GM18951 (cell line): ENCODE results near the gene AQP12A.

ENCODE experiments used
- POLR2A ChIP-seq: IDR thresholded peaks from 4 replicates; pipeline ENCODE4 v1.6.1; 2011; ENCODE audit warnings: mild to moderate bottlenecking; ENCODE audit not compliant: insufficient read length, insufficient read depth; ENCODE audit errors: extremely low read depth
- in situ Hi-C: fragments of 300-500 bp; cut with MboI; formaldehyde crosslinking; loops from one replicate; pipeline ENCODE4 v1.12.0; 2022; ENCODE audit warnings: low sequenced_read_pairs, mixed read lengths, inconsistent platforms; ENCODE audit not compliant: unreplicated experiment

AQP12A gene

DNA sequence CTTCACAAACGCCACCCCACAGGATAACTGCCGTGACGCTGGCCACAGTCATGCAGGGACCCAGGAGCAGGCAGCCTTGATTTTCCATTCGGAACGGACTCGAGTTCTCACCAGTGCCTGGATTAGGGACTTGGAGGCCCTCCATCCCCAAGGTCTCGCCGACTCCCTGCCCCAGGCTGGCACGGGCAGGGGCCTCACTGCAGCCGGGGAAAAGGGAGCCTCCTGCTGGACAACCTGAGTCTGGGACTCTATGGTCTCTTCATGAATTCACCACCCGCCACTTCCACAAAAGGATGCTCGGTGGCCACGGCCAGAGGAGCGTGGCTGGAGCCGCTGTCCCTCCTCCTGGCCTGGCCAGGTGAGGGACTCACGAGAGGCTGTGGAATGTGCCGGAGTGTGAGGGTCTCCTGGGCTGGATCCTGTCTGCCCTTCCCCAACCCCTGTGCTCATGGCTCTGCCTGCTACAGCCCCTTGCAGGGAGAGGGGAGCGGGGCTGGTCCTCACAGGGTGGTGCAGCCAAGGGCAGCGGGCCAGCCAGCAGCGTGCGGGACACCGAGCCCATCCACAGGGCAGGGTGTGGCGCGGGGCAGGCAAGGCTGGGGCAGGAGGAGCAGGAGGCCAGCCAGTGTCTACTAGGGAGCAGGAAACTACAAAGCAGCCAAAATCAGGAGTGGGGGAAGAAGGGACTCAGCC, 42.3 kb downstream of the AQP12A start:
- in situ Hi-C loops: no loop called here
- no peak for TF ChIP-seq POLR2A

DNA sequence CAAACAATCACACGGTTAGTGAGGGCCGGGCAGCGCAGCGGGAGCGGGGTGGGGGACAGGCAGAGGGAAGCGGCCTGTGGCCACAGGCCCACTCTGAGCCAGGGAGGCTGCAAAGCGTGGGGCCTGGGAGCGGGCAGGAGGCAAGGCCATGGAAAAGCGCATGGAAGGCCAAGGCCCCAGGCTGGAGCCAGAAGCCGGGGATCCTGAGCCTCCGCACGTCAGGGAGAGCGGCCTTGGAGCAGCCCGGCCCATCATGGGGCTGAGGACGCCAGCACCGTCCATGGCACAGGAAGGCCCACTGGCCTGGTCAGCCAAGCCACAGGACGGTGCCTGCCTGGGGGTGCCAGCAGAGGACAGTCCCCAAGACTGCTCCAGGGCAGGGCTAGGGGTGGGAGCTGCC, 43.1 kb downstream of the AQP12A start:
- in situ Hi-C loops: no loop called here
- TF ChIP-seq POLR2A: no peak

GRCh38 chr2:240735476-240735875, 43.8 kb downstream of the AQP12A start:
- in situ Hi-C loops: no loop called here
- no peak for TF ChIP-seq POLR2A

DNA sequence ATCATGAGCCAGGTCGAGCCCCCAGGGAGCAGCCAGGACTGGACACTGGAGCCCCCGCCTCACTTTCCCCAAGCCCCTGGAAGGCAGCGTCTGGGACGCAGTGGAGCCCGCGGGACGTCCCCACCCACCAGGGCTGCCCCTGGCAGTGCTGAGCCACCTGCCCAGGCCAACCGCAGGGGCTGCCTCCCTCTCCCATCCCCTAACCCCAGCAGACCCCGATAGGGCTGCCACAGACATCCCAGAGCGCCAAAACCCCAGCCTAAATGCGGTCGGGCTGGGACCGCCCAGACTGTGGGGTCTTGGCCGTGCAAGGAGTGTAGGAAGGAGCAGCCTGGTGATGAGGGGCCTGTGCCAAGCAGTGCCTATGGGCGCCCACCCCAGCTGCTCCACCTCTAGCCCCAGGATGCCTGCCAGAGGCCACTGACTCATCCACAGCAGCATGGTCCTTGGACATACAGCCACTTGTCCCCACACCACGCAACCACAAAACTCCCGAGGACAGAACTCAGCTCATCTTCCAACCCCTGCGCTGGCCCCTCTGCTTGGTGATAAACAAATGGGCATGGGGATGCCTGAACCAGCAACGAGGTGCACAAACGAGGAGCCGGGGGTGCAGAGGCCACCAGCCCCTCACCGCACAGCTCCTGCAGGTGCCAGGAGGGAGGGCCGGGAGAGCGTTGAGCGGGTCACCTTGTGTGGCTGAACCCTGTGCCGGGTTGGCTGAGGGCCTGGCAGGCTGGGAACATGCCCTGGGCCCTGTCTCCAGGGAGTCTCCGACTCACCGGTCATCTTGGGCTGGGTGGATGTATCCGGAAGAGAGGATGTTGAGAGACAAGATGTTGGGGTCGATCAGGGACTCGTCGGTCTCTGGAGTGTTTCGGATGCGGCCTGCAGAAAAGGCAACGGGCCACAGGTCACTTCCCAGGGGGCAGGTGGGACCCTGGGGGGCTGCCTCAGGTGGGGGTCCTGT, 44.9 kb downstream of the AQP12A start:
- in situ Hi-C loops: no loop called here
- no peak for TF ChIP-seq POLR2A

DNA sequence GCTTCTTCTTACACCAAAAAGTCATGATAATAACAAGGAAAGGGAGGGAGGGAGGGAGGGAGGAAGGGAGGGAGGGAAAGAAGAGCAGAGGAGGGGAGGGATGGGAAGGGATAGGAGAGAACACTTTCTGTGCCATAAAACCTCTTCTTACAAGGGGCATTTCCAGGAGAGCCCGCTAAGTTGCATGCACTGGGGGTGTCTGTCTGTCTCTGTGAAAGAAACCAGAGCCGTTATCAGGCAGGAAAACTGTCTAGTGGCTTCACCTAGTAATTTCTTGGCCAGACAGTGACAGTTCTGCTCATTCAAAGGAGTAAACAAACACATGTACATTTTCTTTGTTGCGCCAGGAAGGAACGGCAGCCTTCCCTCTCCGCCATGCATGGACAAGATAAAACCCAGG, 45.8 kb downstream of the AQP12A start:
- TF ChIP-seq POLR2A: no peak

GRCh38 chr2:240737958-240738357, 46.3 kb downstream of the AQP12A start:
- in situ Hi-C loops: no loop called here

More for the DNA sequence above, 45.8 kb downstream of the AQP12A start:
- in situ Hi-C loops: no loop called here

GRCh38 chr2:240739797-240740196, 48.1 kb downstream of the AQP12A start:
- in situ Hi-C loops: no loop called here
- TF ChIP-seq POLR2A: no peak

More at GRCh38 chr2:240737958-240738357, 46.3 kb downstream of the AQP12A start:
- TF ChIP-seq POLR2A: no peak

- no peak for TF ChIP-seq POLR2A
- in situ Hi-C loops: no loop called here
Observed at GRCh38 chr2:240741091-240741490, 49.4 kb downstream of the AQP12A start.

DNA sequence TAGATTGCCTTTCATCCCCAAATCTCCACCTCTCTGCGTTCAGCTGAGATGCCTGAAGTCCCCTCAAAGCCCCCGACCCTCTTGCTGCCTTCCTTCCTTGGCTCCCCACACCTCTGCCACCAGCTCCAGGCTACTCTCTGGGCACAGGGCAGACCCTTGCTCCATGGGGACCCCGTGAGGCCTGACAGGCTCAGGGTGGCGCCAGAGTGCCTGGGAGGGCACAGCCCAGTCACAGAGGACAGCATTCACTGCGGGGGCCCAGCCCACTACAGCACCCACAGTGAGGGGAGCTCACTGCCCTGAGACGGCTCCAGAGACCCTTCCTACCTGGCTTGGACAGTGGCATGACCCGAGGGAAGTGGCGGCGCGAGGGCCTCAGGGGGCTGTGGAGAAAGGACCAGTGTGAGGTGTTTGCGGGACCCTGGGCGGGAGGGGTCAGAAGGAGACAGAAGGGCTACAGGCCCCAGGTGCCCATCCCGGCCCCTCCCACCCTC, 51.0 kb downstream of the AQP12A start:
- in situ Hi-C loops: no loop called here
- no peak for TF ChIP-seq POLR2A

DNA sequence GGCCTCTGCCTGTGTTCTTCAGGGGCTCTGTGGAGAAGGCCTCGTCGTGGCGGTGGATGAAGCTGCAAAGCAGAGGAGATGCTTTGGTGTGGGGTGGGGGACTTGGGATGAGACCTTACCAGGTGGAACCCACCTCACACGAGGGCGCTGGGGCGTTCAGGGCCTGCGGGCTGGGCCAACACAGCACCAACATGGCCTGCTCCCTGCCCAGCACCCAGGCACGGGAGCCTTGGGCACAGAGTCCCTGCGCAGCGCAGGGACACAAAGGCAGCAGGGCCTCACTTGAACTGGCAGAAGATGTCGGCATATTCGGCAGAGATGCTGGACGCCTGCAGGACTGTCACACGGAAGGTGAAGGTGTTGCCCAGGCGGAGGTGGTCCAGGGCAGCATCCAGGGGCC, 53.8 kb downstream of the AQP12A start:
- in situ Hi-C loops: no loop called here
- no peak for TF ChIP-seq POLR2A

DNA sequence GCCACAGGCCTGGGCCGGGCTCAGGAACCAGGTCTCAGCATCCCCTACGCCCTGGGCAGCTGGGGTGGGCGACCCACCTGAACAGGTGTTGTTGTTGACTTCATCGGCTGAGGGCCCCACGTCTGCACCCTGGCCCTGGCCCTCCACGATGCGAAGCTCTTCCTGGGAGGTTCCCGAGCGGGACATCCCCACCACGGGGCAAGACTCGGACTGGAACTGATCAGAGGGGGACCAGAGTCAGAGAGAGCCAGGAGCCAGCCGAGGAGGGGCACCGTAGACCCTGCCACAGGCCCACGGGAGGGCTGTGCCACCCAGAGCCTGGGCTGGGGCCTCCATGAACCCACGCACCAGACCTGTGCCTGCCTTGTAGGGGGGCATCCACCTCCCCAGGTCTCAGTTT, 54.3 kb downstream of the AQP12A start:
- in situ Hi-C loops: no loop called here
- TF ChIP-seq POLR2A: no peak

GRCh38 chr2:240746671-240747070, 55.0 kb downstream of the AQP12A start:
- in situ Hi-C loops: no loop called here
- TF ChIP-seq POLR2A: no peak

DNA sequence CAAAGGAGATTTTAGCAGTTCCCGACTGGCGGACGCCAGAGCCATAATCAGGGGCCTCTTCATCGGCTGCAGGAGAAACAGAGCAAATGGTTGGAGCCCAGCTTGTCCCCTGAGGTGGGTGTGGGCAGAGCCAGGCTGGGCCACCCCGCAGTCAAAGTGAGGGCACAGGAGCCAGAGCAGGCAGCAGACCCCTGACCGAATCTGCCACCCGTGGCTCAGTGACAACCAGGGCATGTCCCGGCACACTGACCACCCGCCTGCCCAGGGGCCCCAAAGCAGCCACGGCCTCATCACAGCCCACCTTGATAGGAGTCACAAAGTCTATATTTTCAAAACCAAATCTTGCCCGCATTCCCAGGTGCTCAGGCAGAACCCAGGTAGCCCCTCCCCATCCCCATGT, 55.6 kb downstream of the AQP12A start:
- TF ChIP-seq POLR2A: no peak

More for the DNA sequence above, 55.6 kb downstream of the AQP12A start:
- in situ Hi-C loops: no loop called here
